ENCODE measurements around the gene PRR27.
"Not testable (repeated sequence)": the region's sequence is repeated elsewhere in the genome, so short reads cannot be mapped to it uniquely, and the experiment has no call there.

PRR27 gene

DNA sequence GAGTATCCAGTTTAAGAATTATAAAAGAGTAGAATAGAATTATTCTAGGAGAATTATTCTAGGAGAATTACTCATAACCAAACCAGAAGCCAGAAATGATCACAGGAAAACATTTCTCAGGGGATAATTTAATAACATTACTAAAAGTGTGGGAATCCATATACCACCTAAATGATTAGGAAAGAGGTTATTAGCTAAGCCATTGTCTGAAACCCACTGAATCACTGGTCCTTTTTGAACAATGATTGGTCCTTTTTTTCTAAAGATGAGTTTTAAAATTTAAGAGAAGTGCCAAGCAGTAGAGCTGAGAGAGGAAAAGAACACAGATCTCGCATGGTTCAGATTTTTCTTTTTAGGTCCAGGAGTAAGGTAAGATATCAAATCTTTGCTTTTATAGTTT lies 41.4 kb downstream of the PRR27 start, which contains the start of gene ODAM:
Gene ODAM, plus strand, starts transcription at position 301 of the 400 bp plus-strand sequence. CDS start 819 bp downstream, outside the sequence.
- no peaks in the 10 kb centered on the region for H3K4me1 ChIP-seq (ENCODE audit: control insufficient read depth, insufficient read depth, low read length, poor library complexity, severe bottlenecking)

DNA sequence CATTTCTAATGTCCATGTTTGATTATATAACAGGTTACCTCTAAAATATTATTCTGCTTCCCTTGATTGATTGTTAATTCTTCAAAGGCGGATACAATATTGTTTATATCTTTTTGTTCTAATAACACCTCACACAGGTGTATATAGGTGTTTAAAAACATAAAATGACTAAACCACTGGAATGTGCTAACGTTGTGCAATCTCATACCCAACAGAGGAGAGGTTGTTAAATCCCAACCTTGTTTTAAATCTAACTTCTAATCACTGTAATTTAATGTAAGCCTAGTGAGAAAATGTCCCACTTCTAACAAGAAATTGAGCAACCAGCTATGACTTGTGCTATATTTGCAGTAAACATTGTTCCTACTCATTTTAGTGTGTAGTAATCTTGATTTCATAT lies 42.8 kb downstream of the PRR27 start:
- no peaks in the 10 kb centered on the region for H3K4me1 ChIP-seq (ENCODE audit: control insufficient read depth, insufficient read depth, low read length, poor library complexity, severe bottlenecking)
- no peaks in the 10 kb centered on the region for H3K36me3 ChIP-seq (ENCODE audit: control insufficient read depth, insufficient read depth, low read length)
- no peak overlapping the region for H3K27ac ChIP-seq (ENCODE audit: insufficient read depth, low read length, poor library complexity, severe bottlenecking)
- no peaks in the 10 kb centered on the region for H3K27me3 ChIP-seq (replicated peaks; ENCODE audit: control insufficient read depth, insufficient read depth, low read length, poor library complexity, severe bottlenecking)
- no peak for DNase-seq
- no peak overlapping the region for H3K4me3 ChIP-seq (ENCODE audit: insufficient read depth, low read depth, low read length, poor library complexity, severe bottlenecking)
- H3K9me3 ChIP-seq (ENCODE audit: control insufficient read depth, low read length): no peaks in the 10 kb centered on the region

More for the DNA sequence above, 41.4 kb downstream of the PRR27 start, which contains the start of gene ODAM:
- H3K27me3 ChIP-seq (replicated peaks; ENCODE audit: control insufficient read depth, insufficient read depth, low read length, poor library complexity, severe bottlenecking): no peaks in the 10 kb centered on the region
- no peak within 1 kb of the TSS for H3K27ac ChIP-seq (ENCODE audit: insufficient read depth, low read length, poor library complexity, severe bottlenecking)
- H3K36me3 ChIP-seq (ENCODE audit: control insufficient read depth, insufficient read depth, low read length): no peaks in the 10 kb centered on the region
- H3K9me3 ChIP-seq (ENCODE audit: control insufficient read depth, low read length): no peaks in the 10 kb centered on the region
- no peak for DNase-seq
- no peak within 1 kb of the TSS for H3K4me3 ChIP-seq (ENCODE audit: insufficient read depth, low read depth, low read length, poor library complexity, severe bottlenecking)

DNA sequence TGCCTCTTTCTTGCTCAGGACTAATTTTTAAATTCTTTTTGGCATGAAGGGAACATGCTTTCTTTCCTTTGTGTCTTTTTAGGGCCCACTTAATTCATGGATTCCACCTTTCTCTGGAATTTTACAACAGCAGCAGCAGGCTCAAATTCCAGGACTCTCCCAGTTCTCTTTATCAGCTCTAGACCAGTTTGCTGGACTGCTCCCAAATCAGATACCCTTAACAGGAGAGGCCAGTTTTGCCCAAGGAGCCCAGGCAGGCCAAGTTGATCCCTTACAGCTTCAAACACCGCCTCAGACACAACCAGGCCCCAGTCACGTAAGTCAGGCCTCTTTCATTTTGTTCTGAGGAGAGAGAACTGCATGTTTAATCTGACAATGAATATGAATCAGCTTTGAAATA lies 43.8 kb downstream of the PRR27 start:
- Histone ChIP-seq H3K4me1 (ENCODE audit: control insufficient read depth, insufficient read depth, low read length, poor library complexity, severe bottlenecking) (no peaks in the 10 kb centered on the region), H3K4me3 (ENCODE audit: insufficient read depth, low read depth, low read length, poor library complexity, severe bottlenecking) (no peak overlapping the region), H3K27ac (ENCODE audit: insufficient read depth, low read length, poor library complexity, severe bottlenecking) (no peak overlapping the region), H3K36me3 (ENCODE audit: control insufficient read depth, insufficient read depth, low read length) (no peaks in the 10 kb centered on the region), H3K9me3 (ENCODE audit: control insufficient read depth, low read length) (no peaks in the 10 kb centered on the region), H3K27me3 (replicated peaks; ENCODE audit: control insufficient read depth, insufficient read depth, low read length, poor library complexity, severe bottlenecking) (no peaks in the 10 kb centered on the region)
- DNase-seq: no peak

DNA sequence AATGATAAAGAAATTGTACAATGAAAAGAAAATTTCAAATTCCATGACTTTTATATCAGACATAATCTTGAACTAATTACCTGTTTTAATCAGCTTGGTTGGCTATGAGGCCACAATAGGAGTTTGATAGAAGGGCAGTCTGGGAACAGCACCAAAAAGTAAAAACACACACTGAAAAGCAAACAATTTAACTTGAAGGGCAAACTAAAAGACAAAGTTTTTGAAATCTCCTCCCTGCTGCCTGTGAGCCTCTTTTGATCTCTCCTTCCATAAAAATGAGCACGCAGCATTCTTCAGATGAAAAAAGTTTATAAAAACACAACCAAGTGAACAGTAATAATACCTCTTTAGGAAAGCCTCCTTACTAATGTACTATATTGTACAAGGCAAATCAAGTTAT lies 49.6 kb downstream of the PRR27 start:
- no peak for DNase-seq
- no peaks in the 10 kb centered on the region for H3K4me1 ChIP-seq (ENCODE audit: control insufficient read depth, insufficient read depth, low read length, poor library complexity, severe bottlenecking)
- H3K4me3 ChIP-seq (ENCODE audit: insufficient read depth, low read depth, low read length, poor library complexity, severe bottlenecking): no peak overlapping the region
- no peaks in the 10 kb centered on the region for H3K27me3 ChIP-seq (replicated peaks; ENCODE audit: control insufficient read depth, insufficient read depth, low read length, poor library complexity, severe bottlenecking)
- no peaks in the 10 kb centered on the region for H3K9me3 ChIP-seq (ENCODE audit: control insufficient read depth, low read length)
- H3K27ac ChIP-seq (ENCODE audit: insufficient read depth, low read length, poor library complexity, severe bottlenecking): no peak overlapping the region
- no peaks in the 10 kb centered on the region for H3K36me3 ChIP-seq (ENCODE audit: control insufficient read depth, insufficient read depth, low read length)

DNA sequence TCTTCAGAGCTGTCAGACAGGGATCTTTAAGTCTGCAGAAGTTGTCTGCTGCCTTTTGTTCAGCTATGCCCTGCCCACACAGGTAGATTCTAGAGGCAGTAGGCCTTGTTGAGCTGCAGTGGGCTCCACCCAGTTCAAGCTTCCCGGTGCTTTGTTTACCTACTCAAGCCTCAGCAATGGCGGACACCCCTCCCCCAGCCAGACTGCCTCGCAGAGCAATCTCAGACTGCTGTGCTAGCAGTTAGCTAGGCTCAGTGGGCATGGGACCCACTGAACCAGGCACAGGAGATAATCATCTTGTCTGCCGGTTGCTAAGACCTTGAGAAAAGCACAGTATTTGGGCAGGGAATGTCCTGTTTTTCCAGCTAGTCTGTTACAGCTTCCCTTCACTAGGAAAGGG lies 58.7 kb downstream of the PRR27 start:
- not testable (repeated sequence) for H3K27ac ChIP-seq (ENCODE audit: insufficient read depth, low read length, poor library complexity, severe bottlenecking); H3K4me1 ChIP-seq (ENCODE audit: control insufficient read depth, insufficient read depth, low read length, poor library complexity, severe bottlenecking); H3K9me3 ChIP-seq (ENCODE audit: control insufficient read depth, low read length); H3K27me3 ChIP-seq (replicated peaks; ENCODE audit: control insufficient read depth, insufficient read depth, low read length, poor library complexity, severe bottlenecking); H3K36me3 ChIP-seq (ENCODE audit: control insufficient read depth, insufficient read depth, low read length); H3K4me3 ChIP-seq (ENCODE audit: insufficient read depth, low read depth, low read length, poor library complexity, severe bottlenecking); DNase-seq

Data from effector memory CD4-positive, alpha-beta T cell (primary cell).